Cardiac fibroblast (primary cell): ENCODE data around the gene ZNF771.
A peak's percentile ranks its signal among the peaks of the same experiment; 100 is the strongest.

ENCODE experiments used
- DNase-seq, 2 donors: peaks; one replicate each; pipeline versions ENCODE4 v3.0.0 to v3.0.0-alpha.2; 2010; ENCODE audit warnings: low read depth in 2 of 2
- H3K4me3 ChIP-seq, 2 donors: replicated peaks in 1 of 2; 1 replicate in 1 of 2; 2 replicates in 1 of 2; pipeline ENCODE4 v1.5.1; 2011; ENCODE audit warnings: low read depth in 2 of 2, low read length in 2 of 2, mild to moderate bottlenecking in 2 of 2, moderate library complexity in 1 of 2
- CTCF ChIP-seq: IDR thresholded peaks from one replicate; pipeline ENCODE4 v1.5.1; 2011; ENCODE audit warnings: low read depth, mild to moderate bottlenecking, low read length, inconsistent platforms

Gene ZNF771

DNA sequence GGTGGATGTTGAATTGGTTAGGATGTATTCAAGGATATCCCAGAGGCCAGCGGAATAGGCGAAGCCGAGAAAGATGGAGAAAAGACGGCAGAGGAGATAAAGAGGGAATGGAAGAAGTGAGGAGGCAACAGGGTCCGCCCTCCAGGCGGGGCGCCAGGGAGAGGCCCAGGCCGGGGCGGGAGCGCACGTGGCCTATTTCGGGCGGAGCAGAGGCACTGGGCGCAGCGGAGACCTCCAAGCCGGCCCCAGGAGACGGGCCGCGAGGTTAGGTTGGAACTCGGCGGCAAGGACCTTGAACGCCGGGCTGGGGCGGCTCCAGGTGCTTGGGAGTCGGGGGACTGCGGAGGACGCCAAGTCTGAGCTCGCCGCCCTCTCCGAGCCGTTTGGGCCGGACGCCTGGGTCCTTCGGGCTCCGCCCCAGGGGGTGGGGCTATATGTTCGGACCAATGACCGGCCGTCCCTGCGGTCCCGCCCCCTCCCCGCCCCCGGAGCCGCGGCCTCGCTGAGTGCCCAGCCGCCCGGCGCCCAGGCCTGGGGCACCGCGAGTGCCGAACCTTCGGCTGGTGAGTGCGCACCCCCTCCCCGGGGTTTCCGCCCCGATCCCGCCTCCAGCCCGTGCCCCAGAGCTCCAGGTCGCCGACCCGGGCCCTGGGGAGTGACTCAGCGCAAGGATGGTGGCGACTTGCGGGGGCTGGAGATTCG, at the start of gene ZNF771:
TSS of gene ZNF771 (plus strand) at position 505 of the 702 bp plus-strand sequence. CDS start 448 bp downstream, outside the sequence.
- TF ChIP-seq CTCF = no peak
- peak within 1 kb of the TSS; percentile 72 to 80 for H3K4me3 ChIP-seq
- DNase-seq = peak; percentile 84 to 90

DNA sequence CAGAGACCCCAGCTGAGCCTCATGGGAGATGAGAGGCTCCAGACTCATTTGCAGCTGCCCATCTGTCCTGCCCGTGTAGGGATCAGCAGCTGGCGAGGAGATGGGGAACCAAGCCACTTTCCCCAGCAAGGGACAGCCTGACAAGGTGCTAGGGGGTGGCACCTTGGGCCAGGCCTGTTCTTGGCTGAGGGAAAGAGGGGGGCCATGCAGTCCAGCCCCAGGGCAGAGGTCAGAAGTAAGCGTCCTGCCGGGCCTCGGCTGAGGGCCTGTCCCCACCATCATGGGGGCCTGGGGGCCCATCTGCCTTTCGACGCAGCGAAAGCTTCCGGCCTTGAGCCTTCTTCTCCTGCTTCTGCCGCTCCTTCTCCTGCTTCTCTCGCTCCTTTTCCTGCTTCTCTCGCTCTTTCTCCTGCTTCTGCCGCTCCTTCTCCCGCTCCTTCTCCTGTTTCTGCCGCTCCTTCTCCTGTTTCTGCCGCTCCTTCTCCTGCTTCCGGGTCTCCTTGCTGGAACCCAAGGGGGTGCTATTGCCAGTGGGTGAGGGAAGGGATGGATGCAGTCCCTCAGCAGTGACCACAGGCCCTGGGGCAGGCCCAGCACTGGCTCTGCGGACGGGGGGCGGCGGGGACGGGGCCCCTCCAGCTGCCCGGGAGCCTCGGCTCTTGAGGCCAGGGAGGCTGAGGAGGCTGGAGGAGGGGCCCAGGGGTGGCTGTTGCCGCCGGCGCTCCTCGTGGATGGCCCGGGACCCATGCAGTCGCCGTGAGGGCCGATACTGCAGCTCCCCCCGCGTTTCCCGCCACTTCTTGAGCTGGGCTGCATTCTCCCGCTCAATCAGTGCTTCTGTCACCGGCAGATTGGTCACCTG, 49.5 kb upstream of the ZNF771 start:
- DNase-seq = no peak
- no peak for TF ChIP-seq CTCF
- H3K4me3 ChIP-seq = no peak overlapping the region

DNA sequence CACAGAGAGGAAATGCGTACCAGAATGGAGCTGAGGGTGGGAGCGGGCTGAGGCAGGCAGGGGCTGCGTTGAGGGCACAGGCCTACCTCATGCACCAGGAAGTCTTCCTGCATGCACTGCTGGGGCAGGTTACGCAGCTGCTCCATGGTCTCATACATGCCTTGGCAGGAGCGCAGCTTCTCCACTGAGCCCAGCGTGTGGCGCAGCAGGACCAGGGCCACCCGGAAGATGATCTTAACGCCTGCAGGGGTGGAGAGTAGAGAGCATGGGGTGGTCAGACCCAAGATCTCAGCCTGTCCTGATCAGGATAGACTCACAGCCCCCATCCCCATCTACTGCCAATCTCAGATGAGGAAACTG, 48.8 kb upstream of the ZNF771 start:
- TF ChIP-seq CTCF = no peak
- DNase-seq = no peak
- H3K4me3 ChIP-seq = no peak overlapping the region

GRCh38 chr16:30358990-30359870, 48.2 kb upstream of the ZNF771 start:
- no peak overlapping the region for H3K4me3 ChIP-seq
- no peak for TF ChIP-seq CTCF
- DNase-seq = no peak

DNA sequence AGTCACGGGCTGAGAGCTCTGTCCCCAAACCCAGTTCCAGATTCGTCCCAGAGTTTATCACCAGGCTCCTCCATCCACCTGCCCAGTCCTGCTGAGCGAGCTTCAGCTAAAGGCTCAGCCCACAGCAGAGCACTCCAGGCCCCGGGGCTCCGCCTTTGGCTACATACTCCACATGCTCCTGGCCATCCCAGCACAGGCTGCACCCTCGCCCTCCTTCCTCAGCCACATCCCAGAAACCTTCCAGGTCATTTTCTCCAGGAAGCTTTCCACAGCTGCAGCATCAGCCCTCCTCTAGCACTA, 47.6 kb upstream of the ZNF771 start:
- no peak for DNase-seq
- TF ChIP-seq CTCF = no peak
- no peak overlapping the region for H3K4me3 ChIP-seq

GRCh38 chr16:30361180-30361579, 46.2 kb upstream of the ZNF771 start:
- DNase-seq = no peak
- TF ChIP-seq CTCF = no peak
- H3K4me3 ChIP-seq = no peak overlapping the region
